ENCODE results near the gene LPCAT2.

The LPCAT2 gene

DNA sequence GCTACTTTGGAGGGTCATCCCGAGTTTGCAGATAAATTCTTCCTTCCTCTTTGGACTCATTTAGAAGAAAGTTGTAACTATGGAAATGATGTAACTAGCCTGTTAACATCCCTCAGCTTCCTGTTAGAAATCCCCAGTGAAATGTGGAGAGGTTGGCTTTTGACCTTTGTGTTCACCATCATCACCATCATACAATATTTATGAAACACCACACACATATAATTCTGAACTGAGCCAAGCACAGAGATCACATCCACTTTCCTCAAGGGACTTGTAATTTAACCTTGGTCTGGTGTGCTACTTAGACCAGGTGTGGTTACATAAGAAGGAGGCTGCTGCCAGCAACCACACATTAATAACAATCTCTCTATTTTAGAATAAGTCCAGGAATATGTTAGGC, 60.2 kb downstream of the LPCAT2 start:
- peak; percentile 71 for DNase-seq (ENCODE audit: low read depth)

GRCh38 chr16:55570159-55570558, 61.3 kb downstream of the LPCAT2 start:
- TF ChIP-seq CTCF (conservative IDR thresholded peaks at IDR 0.05; ENCODE audit: low read depth, low read length): no peak
- no peak for DNase-seq (ENCODE audit: low read depth)
- no peak overlapping the region for H3K4me3 ChIP-seq (ENCODE audit: low read depth, low read length)

More for the DNA sequence above, 60.2 kb downstream of the LPCAT2 start:
- H3K4me3 ChIP-seq (ENCODE audit: low read depth, low read length): no peak overlapping the region
- TF ChIP-seq CTCF (conservative IDR thresholded peaks at IDR 0.05; ENCODE audit: low read depth, low read length): no peak

GRCh38 chr16:55571191-55571897, 62.5 kb downstream of the LPCAT2 start:
- TF ChIP-seq CTCF (conservative IDR thresholded peaks at IDR 0.05; ENCODE audit: low read depth, low read length): no peak
- no peak overlapping the region for H3K4me3 ChIP-seq (ENCODE audit: low read depth, low read length)
- DNase-seq (ENCODE audit: low read depth): no peak

DNA sequence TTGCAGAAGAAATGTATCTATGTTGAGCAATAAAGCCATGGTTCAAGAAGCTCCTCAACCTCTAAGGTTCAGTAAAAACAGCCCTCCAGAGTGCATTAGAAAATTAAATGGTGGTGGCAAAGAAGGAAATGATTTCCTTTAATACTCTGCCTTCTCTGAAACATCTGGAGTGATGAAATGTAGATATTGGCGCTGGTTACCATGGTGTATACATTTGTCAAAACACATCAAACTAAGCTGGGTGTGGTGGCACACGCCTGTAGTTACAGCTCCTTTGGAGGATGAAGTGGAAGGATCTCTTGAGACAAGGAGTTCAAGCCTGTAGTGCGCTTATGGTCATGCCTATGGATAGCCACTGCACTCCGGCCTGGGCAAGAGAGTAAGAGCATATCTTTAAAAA, 63.6 kb downstream of the LPCAT2 start:
- no peak for TF ChIP-seq CTCF (conservative IDR thresholded peaks at IDR 0.05; ENCODE audit: low read depth, low read length)
- no peak overlapping the region for H3K4me3 ChIP-seq (ENCODE audit: low read depth, low read length)
- DNase-seq (ENCODE audit: low read depth): no peak

DNA sequence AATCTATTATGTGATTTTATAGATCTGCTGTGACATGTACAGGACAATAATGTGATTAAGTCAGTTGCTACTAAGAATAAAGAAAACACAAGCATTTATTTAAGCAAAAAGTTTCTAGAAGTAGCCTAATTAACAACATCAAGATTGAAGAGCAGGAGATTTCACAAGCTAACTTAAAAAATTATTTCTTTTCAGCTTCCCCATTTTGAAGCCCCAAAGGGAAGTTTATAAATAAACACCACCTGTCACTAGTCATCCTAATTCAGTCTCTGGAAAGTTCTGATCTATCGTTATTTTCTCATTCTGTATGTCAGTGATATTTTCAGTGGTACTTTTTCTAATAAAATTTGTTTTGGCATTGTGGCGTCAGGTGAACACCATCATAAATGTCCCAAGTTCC, 65.9 kb downstream of the LPCAT2 start:
- H3K4me3 ChIP-seq (ENCODE audit: low read depth, low read length): no peak overlapping the region
- DNase-seq (ENCODE audit: low read depth): no peak
- TF ChIP-seq CTCF (conservative IDR thresholded peaks at IDR 0.05; ENCODE audit: low read depth, low read length): no peak

- DNase-seq (ENCODE audit: low read depth): no peak
- H3K4me3 ChIP-seq (ENCODE audit: low read depth, low read length): no peak overlapping the region
- no peak for TF ChIP-seq CTCF (conservative IDR thresholded peaks at IDR 0.05; ENCODE audit: low read depth, low read length)
Measured at GRCh38 chr16:55575496-55575895, 66.6 kb downstream of the LPCAT2 start.

DNA sequence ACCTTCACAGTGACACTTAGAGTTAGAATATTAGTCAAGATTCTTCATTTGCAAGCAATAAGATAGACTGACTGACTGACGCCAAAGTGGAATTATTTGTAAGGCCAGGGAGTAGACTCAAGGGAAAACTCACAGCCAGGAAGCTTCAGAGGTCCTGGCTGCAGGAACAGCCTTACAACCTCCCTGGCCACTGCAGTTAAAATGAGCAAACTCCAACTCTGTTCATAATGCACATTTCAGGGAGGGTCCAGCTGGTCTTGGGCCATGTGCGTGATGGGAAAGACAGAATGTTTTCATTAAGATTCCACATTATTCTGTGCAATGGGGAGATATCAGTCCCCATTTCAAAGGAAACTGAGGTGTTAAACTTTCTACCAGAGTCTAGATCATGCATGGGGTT, 67.5 kb downstream of the LPCAT2 start:
- TF ChIP-seq CTCF (conservative IDR thresholded peaks at IDR 0.05; ENCODE audit: low read depth, low read length): no peak
- H3K4me3 ChIP-seq (ENCODE audit: low read depth, low read length): no peak overlapping the region
- DNase-seq (ENCODE audit: low read depth): no peak

Measured in choroid plexus epithelial cell (primary cell).